ENCODE results near the gene SCAMP3.

SCAMP3 gene

DNA sequence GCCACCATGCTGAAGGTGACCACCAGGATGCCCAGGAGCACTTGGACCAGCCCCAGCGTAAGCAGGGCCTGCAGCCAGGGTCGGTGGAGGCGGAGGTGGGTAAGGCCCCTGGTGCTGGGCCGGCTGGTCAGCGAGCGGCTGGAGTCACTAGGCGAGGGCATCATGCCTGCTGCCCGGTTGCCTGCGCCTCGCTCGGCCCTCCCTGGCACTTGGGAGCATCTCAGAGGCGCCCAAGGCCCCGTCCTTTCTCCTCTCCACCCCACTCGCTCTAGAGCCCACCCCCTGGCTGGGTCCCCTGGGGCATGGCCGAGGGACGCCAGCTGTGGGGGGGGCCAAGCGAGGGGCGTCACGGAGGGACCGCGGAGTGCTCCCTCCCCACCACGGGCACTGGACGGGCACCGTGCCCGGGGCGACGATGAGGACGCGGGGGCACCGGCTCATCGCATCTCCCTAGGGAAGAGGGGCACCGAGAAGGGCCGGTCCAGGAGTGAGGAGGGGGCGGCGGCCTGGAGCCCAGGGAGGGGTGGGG, 7.4 kb downstream of the SCAMP3 start:
- H3K36me3 ChIP-seq, result peaks cover 58% of the 10 kb centered on the region
- no peaks in the 10 kb centered on the region for H3K27me3 ChIP-seq (ENCODE audit: insufficient read depth, low read depth, severe bottlenecking)
- peak; percentile 49 for DNase-seq
- H3K4me3 ChIP-seq (ENCODE audit: low read depth, low read length), result peak overlapping the region; percentile 75
- H3K27ac ChIP-seq, result peak overlapping the region; percentile 92
- no peaks in the 10 kb centered on the region for H3K9me3 ChIP-seq (ENCODE audit: severe bottlenecking)
- TF ChIP-seq, protein P1, sequence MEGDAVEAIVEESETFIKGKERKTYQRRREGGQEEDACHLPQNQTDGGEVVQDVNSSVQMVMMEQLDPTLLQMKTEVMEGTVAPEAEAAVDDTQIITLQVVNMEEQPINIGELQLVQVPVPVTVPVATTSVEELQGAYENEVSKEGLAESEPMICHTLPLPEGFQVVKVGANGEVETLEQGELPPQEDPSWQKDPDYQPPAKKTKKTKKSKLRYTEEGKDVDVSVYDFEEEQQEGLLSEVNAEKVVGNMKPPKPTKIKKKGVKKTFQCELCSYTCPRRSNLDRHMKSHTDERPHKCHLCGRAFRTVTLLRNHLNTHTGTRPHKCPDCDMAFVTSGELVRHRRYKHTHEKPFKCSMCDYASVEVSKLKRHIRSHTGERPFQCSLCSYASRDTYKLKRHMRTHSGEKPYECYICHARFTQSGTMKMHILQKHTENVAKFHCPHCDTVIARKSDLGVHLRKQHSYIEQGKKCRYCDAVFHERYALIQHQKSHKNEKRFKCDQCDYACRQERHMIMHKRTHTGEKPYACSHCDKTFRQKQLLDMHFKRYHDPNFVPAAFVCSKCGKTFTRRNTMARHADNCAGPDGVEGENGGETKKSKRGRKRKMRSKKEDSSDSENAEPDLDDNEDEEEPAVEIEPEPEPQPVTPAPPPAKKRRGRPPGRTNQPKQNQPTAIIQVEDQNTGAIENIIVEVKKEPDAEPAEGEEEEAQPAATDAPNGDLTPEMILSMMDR (IDR thresholded peaks at IDR 0.05; ENCODE audit: low read depth, low read length), result no peak

DNA sequence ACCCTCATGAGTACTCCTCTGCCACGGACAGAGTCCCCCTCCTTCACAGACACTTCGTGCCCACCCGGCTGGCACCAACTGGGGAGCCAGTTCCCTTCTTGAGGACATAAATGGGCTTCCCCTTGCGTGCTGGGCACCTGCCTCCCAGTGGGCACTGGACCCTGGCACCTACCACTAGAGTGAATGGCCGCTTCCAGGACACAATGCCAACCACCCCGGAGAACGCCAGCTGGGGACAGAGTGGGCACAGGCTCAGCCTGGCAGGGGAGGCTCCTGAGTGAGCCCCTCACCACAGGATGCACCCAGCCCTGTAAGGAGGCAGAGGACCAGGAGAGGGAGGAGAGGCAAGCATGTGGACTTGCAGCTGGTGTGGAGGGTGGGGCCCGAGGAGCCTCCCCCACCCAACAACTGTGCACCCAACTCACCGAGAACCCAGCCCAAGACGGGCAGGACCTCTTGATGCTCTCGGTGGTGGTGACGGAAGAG, 7.9 kb downstream of the SCAMP3 start:
- TF ChIP-seq, protein P1 (IDR thresholded peaks at IDR 0.05; ENCODE audit: low read depth, low read length), result no peak
- peak; percentile 26 for DNase-seq
- Histone ChIP-seq H3K27ac (peak overlapping the region; percentile 92), H3K36me3 (peaks cover 56% of the 10 kb centered on the region), H3K4me3 (ENCODE audit: low read depth, low read length) (peak overlapping the region; percentile 75), H3K9me3 (ENCODE audit: severe bottlenecking) (no peaks in the 10 kb centered on the region), H3K27me3 (ENCODE audit: insufficient read depth, low read depth, severe bottlenecking) (no peaks in the 10 kb centered on the region)

DNA sequence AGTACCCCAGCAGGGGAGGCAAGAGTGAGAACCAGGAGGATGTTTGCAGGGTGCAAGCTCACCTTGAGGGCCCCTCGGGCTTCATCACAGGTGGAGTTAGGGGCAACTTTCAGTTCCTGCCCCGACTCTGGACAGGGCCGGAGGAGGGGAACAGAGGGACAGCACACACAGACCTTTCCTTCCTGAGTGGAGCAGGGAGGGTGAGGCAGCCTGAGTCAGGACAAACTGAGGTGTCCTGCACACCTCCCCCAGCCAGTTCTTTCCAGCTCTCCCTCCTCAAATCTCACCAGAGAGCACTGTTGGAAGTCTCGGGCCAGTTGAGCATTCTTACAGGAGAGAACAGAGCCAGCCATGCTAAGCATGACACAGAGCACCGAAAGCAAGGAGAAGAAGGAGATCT, 8.4 kb downstream of the SCAMP3 start:
- H3K27ac ChIP-seq, result no peak overlapping the region
- H3K9me3 ChIP-seq (ENCODE audit: severe bottlenecking), result no peaks in the 10 kb centered on the region
- no peak overlapping the region for H3K4me3 ChIP-seq (ENCODE audit: low read depth, low read length)
- H3K27me3 ChIP-seq (ENCODE audit: insufficient read depth, low read depth, severe bottlenecking), result no peaks in the 10 kb centered on the region
- DNase-seq, result no peak
- TF ChIP-seq, protein P1 (IDR thresholded peaks at IDR 0.05; ENCODE audit: low read depth, low read length), result no peak
- H3K36me3 ChIP-seq, result peaks cover 59% of the 10 kb centered on the region

DNA sequence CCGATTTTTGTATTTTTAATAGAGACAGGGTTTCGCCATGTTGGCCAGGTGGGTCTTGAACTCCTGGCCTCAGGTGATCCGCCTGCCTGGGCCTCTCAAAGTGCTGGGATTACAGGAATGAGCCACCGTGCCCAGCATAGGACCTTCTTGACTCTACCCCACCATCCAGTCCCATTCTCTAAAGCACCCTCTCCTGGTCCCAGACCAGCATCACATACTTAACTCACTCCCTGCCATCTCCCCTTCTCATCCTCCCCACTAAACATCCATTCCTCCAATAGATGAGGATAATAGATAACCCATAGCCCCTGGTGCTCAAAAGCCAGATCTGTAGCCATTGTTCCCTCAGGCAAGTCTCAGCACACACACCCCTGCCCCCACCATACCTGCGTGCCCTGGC, 9.0 kb downstream of the SCAMP3 start:
- no peaks in the 10 kb centered on the region for H3K27me3 ChIP-seq (ENCODE audit: insufficient read depth, low read depth, severe bottlenecking)
- H3K27ac ChIP-seq, result no peak overlapping the region
- peaks cover 59% of the 10 kb centered on the region for H3K36me3 ChIP-seq
- no peak overlapping the region for H3K4me3 ChIP-seq (ENCODE audit: low read depth, low read length)
- TF ChIP-seq, protein P1 (IDR thresholded peaks at IDR 0.05; ENCODE audit: low read depth, low read length), result peak; percentile 32; the same call in 1 of the 2 replicates
- peak; percentile 33 for DNase-seq
- H3K9me3 ChIP-seq (ENCODE audit: severe bottlenecking), result no peaks in the 10 kb centered on the region

DNA sequence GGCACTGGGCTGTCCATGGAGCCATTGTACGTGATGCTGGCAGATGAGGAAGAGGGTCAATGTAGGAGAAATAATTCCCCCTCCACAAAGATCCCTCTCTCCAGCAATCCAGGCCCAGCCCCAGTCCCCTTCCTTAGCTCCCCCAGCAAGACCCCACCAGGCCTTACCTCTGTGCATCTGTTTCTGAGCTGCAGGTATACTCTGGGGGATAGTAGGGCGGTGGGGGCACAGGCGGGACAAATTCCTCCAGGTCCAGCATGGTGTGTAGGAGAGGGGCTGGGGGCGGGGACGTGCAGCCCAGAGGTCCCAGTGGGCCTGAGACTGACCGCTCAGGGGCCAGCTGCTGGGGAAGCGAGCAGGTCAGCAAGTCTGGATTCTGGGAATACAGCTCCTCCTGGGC, 10.6 kb downstream of the SCAMP3 start:
- Histone ChIP-seq H3K27ac (peak overlapping the region; percentile 18; the same call in 1 of the 2 replicates), H3K27me3 (ENCODE audit: insufficient read depth, low read depth, severe bottlenecking) (no peaks in the 10 kb centered on the region), H3K4me3 (ENCODE audit: low read depth, low read length) (no peak overlapping the region), H3K36me3 (peaks cover 64% of the 10 kb centered on the region), H3K9me3 (ENCODE audit: severe bottlenecking) (no peaks in the 10 kb centered on the region)
- DNase-seq, result no peak
- TF ChIP-seq, protein P1 (IDR thresholded peaks at IDR 0.05; ENCODE audit: low read depth, low read length), result no peak
